Sigmoid colon (tissue), 7 donors: Measurements from ENCODE around the gene PBX2. TPM values are rescaled to one million over a fixed set of nuclear protein-coding genes. Genes with fewer than 3 reads are reported as not detected.

Experiments used
- DNase-seq: peaks from one replicate; pipeline ENCODE4 v3.0.0-alpha.2; 2019
- H3K27ac ChIP-seq, 4 donors: fragments of 200-600 bp; sonication (generic); one replicate each; pipeline ENCODE4 v1.5.1; 2016 to 2019; ENCODE audit warnings: mild to moderate bottlenecking in 1 of 4
- H3K27me3 ChIP-seq, 3 donors: fragments of 200-600 bp; sonication (generic); one replicate each; pipeline ENCODE4 v1.5.1; 2019; ENCODE audit warnings: mild to moderate bottlenecking in 1 of 3
- H3K36me3 ChIP-seq, 4 donors: fragments of 200-600 bp; sonication (generic); one replicate each; pipeline ENCODE4 v1.5.1; 2016 to 2019
- H3K4me1 ChIP-seq, 4 donors: fragments of 200-600 bp; sonication (generic); one replicate each; pipeline ENCODE4 v1.5.1; 2017 to 2019
- H3K4me3 ChIP-seq, 4 donors: fragments of 200-600 bp; sonication (generic); one replicate each; pipeline ENCODE4 v1.5.1; 2017 to 2019; ENCODE audit warnings: mild to moderate bottlenecking in 2 of 4, moderate library complexity in 1 of 4
- H3K9me3 ChIP-seq, 4 donors: fragments of 200-600 bp in 3 of 4; sonication (generic) in 3 of 4; one replicate each; pipeline versions ENCODE4 v1.5.1 to v1.6.1; 2013 to 2019
- CTCF ChIP-seq, 4 experiments: fragments of 450-650 bp in 3 of 4; fragments of 200-600 bp in 1 of 4; IDR thresholded peaks; one replicate each; pipeline ENCODE4 v1.5.1; 2016 to 2019; ENCODE audit warnings: antibody characterized with exemption in 4 of 4, mild to moderate bottlenecking in 3 of 4, moderate library complexity in 2 of 4
- EP300 ChIP-seq, 4 donors: sonication (generic); formaldehyde crosslinking; IDR thresholded peaks; one replicate each; pipeline ENCODE4 v1.6.1; 2017; ENCODE audit warnings: antibody characterized with exemption in 4 of 4
- POLR2A ChIP-seq, 2 donors: fragments of 450-650 bp; IDR thresholded peaks; one replicate each; pipeline ENCODE4 v1.6.1; 2016; ENCODE audit warnings: antibody characterized with exemption in 2 of 2, mild to moderate bottlenecking in 2 of 2, moderate library complexity in 2 of 2
- POLR2AphosphoS5 ChIP-seq, 4 donors: sonication (generic); formaldehyde crosslinking; IDR thresholded peaks; one replicate each; pipeline ENCODE4 v1.6.1; 2017; ENCODE audit warnings: antibody characterized with exemption in 4 of 4
- WGBS, 2 donors: extraction: QIAGEN DNeasy Blood & Tissue Kit; methylation state at CpG; one replicate each; pipeline ENCODE4 v1.1.7; 2013; 5-methylcytosine and 5-hydroxymethylcytosine counted together
- intact Hi-C: fragments of 100-400 bp; cut with DNase I; formaldehyde crosslinking; loops from one replicate; pipeline ENCODE4 v1.15.1; 2023
- polyA plus RNA-seq, 3 donors: library from polyadenylated mRNA; stranded (reverse); fragments of 200-250 nt; gene quantifications; one replicate each; pipeline ENCODE4 v1.2.3, GENCODE V29; 2013
- total RNA-seq, 4 donors: library from RNA; depleted of rRNA; stranded (reverse); fragments of >200 nt; gene quantifications; one replicate each; pipeline ENCODE4 v1.1.0, GENCODE V29; 2016
- donor health status: healthy with polysubstance abuse.
- donor health status: Bipolar disorder and iron deficiency.
- donor health status: healthy.

PBX2 gene
- total and polyA plus RNA-seq, 7 donors: 16.6 to 67.7 (median 54.2) TPM

GRCh38 chr6:32177183-32177787 lies 12.7 kb downstream of the PBX2 start:
- H3K27ac ChIP-seq: peak overlapping the region; percentile 88 to 96 (median 94)
- peaks cover 8 to 29% (median 13%) of the 10 kb centered on the region in 4 donors for H3K36me3 ChIP-seq
- peak; percentile 85 for DNase-seq
- intact Hi-C loops: loop anchor here (5.0 to 10.0 kb wide), 2 partner anchors 352 to 510 kb away; partner anchors contain the start of genes CSNK2B, HSPA1B and LY6G5B
- H3K4me3 ChIP-seq: peak overlapping the region; percentile 85 to 97 (median 92)
- TF ChIP-seq POLR2A (IDR thresholded peaks at IDR 0.05) (peak; percentile 47 to 55), EP300 (IDR thresholded peaks at IDR 0.05) (no peak), POLR2AphosphoS5 (IDR thresholded peaks at IDR 0.05) (peak; percentile 65 to 74 (median 70)), CTCF (IDR thresholded peaks at IDR 0.05) (no peak)
- H3K4me1 ChIP-seq: peaks cover 0 to 74% (median 50%) of the 10 kb centered on the region in 4 donors
- 1 to 2% methylated on average over 20 of the region's 20 CpGs for WGBS, 2 donors
- H3K27me3 ChIP-seq: no peaks in the 10 kb centered on the region
- H3K9me3 ChIP-seq: no peaks in the 10 kb centered on the region

DNA sequence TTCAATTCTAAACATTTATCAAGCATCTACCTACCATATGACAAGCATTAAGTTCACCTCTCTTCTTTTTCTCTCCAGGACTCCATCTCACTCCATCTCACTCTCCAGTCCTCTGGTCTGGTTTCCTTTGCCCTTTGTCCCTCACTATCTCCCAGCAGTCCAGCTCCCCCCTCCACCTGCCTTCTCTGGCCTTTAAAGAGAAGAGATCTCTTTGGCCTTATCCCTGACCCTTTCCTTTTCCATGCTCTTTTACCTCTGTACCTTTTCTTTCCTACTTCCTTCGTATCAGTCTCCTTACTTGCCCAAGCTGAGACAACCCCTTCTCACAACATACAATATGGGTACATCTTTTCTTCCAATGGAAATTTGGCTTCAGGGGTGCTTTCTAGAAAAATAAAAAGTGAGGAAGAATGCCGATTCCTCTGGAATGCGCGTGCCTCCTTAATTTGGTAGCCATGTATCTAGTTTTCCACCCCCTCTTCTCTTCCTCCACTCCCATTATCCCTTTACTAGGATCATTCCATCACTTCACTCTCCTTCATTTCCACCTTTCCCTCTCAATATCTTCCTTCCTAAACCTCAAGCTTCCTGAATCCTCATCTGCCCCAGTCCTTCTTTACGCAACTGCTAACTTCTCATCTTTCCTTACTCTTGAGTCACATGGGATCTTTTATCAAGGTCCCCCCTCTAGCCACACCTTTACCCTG lies 13.4 kb downstream of the PBX2 start:
- intact Hi-C loops: loop anchor here (1.0 to 10.0 kb wide), 3 partner anchors 22 to 509 kb away; partner anchors contain the start of genes CSNK2B, HSPA1B, LY6G5B and PPT2

GRCh38 chr6:32175711-32176475 lies 14.1 kb downstream of the PBX2 start, which contains the start of gene AGPAT1:
AGPAT1 (minus strand) TSS chr6:32176084; CDS start chr6:32171496, 4,588 bp downstream.
- Histone ChIP-seq H3K4me1 (peaks cover 0 to 61% (median 44%) of the 10 kb centered on the region in 4 donors), H3K4me3 (peak within 1 kb of the TSS; percentile 85 to 97 (median 92)), H3K36me3 (peaks cover 3 to 20% (median 11%) of the 10 kb centered on the region in 4 donors), H3K9me3 (no peaks in the 10 kb centered on the region), H3K27ac (peak within 1 kb of the TSS; percentile 88 to 96 (median 94)), H3K27me3 (no peaks in the 10 kb centered on the region)
- intact Hi-C loops: loop anchor here (1.0 to 10.0 kb wide), 3 partner anchors 22 to 509 kb away; partner anchors contain the start of genes CSNK2B, HSPA1B, LY6G5B and PPT2
- TF ChIP-seq EP300 (IDR thresholded peaks at IDR 0.05) (no peak), POLR2A (IDR thresholded peaks at IDR 0.05) (peak; percentile 78), CTCF (IDR thresholded peaks at IDR 0.05) (no peak), POLR2AphosphoS5 (IDR thresholded peaks at IDR 0.05) (peak; percentile 89 to 93 (median 91))
- DNase-seq: peak; percentile 99
- 1% methylated on average over 27 of the region's 27 CpGs for WGBS, 2 donors

More for the DNA sequence above, 13.4 kb downstream of the PBX2 start:
- H3K4me1 ChIP-seq: peaks cover 0 to 68% (median 45%) of the 10 kb centered on the region in 4 donors
- no peak for DNase-seq
- H3K9me3 ChIP-seq: no peaks in the 10 kb centered on the region
- peak in 1 of 4 donors; percentile 21 for TF ChIP-seq POLR2AphosphoS5 (IDR thresholded peaks at IDR 0.05)
- TF ChIP-seq CTCF (IDR thresholded peaks at IDR 0.05): no peak
- H3K4me3 ChIP-seq: peak overlapping the region; percentile 85 to 97 (median 92)
- H3K36me3 ChIP-seq: peaks cover 8 to 22% (median 13%) of the 10 kb centered on the region in 4 donors
- H3K27ac ChIP-seq: peak overlapping the region; percentile 88 to 96 (median 94)
- no peaks in the 10 kb centered on the region for H3K27me3 ChIP-seq
- 24 to 45% methylated on average over 5 of the region's 5 CpGs for WGBS, 2 donors

DNA sequence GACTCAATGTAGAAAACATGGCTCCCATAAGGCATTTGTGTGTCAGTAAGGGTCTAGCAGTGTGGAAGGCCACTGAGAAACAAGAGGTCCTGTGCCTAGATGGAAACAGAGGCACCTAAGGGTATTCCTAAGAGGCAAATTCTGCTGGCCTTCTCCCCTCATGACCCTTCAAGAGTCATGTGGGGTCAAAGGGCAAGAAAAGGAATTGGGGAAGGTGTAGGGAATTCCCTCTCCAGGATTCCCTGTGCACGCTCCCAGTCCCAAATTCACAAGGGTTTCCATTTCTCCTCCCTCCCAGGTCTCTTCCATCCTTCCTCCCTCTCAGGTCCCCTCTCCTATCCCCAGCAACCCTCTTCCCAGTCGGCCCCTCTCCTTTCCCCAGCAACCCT lies 14.7 kb downstream of the PBX2 start:
- H3K36me3 ChIP-seq: peaks cover 0 to 20% (median 13%) of the 10 kb centered on the region in 4 donors
- peak overlapping the region; percentile 85 to 97 (median 92) for H3K4me3 ChIP-seq
- H3K4me1 ChIP-seq: peaks cover 0 to 57% (median 44%) of the 10 kb centered on the region in 4 donors
- H3K27me3 ChIP-seq: no peaks in the 10 kb centered on the region
- WGBS, 2 donors: 8 to 25% methylated on average over 2 of the region's 2 CpGs
- H3K27ac ChIP-seq: peak overlapping the region; percentile 88 to 96 (median 94)
- intact Hi-C loops: loop anchor here (5.0 to 10.0 kb wide), 2 partner anchors 351 to 508 kb away; partner anchors contain the start of genes CSNK2B, HSPA1B and LY6G5B
- H3K9me3 ChIP-seq: no peaks in the 10 kb centered on the region
- TF ChIP-seq EP300 (IDR thresholded peaks at IDR 0.05): no peak
- TF ChIP-seq POLR2A (IDR thresholded peaks at IDR 0.05): no peak
- TF ChIP-seq POLR2AphosphoS5 (IDR thresholded peaks at IDR 0.05): no peak
- no peak for TF ChIP-seq CTCF (IDR thresholded peaks at IDR 0.05)
- no peak for DNase-seq
